ENCODE data around the gene STK24.

Gene STK24

DNA sequence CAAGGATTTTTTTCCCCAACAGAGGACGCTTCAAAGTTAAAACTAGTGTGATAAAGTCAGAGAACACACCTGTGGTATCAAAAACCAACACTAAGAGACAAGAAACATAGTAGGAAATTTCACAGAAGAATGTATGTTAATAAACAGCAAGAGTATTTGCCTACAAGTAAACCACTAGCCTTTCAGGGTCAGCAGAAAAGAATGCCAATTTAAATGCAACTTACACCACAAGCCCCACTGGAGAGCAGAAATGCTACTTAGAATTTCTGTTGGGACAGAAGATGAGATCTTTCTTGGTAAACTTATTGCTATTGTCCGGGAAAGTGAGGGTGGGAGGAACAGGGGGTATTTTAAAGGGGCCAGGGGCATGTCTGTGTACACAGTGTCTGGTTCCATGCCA is 68.6 kb downstream of the STK24 start:
- no peak for DNase-seq

DNA sequence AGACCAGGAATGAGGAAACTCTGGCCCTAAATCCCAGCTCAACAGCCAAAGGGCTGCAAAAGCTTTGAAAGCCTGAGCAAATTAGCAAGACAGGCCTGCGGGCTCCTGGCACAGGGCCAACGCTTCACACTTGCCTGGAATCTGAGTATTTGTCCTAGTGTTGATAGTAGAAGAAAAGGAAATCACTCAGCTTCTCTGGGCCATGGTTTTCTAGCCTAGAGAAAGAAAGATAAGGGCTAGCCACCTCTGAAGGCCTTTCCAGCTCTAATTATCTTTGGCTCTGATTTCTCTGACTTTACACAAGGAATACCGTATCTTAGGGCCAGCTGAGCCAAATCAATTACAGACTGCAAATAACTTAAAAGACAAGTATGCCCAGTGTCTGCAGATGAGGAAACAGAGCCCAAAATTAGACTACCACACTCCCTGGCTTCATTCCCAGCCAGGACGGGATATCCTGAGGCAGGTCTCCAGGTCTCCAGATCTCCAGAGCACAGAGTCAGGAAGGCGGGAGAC is 69.6 kb downstream of the STK24 start:
- DNase-seq = no peak

DNA sequence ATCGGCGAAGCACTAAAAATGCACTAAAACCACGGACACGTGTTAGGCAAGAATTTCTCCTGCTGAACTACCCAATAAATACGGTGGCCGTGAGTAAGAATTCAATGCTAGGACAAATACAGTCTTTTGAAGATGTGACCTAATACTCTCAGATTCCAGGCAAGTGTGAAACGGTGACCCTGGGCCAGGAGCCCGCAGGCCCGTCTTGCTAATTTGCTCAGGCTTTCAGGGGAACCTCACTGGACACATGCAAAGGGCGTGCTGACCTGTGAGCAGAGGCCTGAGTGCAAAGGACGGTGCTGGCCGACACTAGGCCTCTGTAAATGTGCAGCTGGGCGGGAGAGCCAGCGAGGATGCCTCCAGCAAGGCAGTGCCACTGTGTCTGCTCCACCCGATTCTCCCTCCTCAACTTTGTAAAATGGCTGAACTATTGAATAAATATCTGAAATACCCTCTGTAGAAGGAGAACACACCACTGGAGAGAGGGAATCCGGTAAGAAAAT is 70.1 kb downstream of the STK24 start:
- no peak for DNase-seq

DNA sequence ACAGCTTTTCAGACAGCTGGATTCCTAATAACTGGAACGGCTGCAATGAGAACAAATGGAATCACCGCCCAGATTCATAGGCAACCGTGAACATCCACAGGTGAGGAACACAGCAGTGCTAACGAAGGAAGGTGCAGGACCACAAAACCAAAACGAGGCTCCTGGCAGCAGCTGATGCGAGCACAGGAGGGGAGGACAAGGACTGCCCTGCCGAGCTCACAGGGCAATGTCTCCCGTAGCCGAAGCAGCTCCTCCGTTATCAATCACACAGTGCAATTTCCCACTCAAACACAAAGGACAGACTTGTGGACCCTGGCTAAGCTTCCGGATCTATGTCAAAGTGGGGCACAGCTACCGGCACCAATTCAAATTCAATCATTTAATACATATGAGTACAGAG is 70.6 kb downstream of the STK24 start:
- DNase-seq = no peak

DNA sequence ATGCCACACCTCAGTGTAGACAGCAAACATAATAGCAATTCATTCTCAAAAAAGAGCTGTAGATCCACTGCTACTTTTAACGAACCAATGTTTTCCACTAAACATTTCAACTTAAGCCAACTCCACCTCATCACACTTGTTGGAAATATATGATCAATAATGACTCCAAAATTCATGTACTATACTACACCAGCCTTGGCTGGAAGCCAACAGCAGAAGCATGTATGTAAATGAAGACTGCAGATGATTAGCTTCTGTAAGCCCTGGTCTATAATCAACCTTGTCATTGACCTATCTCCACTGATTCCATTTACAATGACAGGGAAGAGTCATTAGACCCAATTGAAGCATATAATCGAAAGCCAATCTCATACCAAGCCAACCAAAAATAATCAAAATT is 71.7 kb downstream of the STK24 start:
- DNase-seq = no peak

DNA sequence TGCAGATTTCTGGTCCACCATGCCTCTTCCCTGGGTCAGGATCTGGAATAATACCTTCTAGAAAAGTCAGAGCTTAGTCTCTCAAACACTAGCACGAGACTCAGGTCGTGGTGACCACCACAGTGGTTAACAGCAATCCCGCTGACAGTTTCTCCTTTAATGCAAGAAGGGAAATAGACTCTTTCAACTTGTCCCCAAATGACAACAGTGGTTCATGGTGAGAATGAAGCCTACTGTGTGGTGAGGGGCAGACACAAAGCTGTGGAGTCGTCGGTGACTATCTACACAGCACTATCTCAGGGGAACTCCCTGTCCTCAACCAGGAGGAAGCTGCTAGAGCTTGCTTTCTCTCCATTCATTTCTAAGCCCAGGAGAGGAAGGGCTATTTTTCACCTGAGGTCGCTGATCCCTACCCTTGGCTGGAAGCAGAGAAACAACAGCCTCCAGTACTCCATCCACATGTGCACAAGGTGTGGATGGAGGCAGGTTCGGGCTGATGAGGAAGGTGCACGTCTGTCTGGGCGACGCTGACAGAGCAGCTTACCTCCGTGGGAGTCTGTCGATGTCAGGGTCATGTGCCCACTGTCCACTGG is 72.4 kb downstream of the STK24 start:
- peak; percentile 35 for DNase-seq

DNA sequence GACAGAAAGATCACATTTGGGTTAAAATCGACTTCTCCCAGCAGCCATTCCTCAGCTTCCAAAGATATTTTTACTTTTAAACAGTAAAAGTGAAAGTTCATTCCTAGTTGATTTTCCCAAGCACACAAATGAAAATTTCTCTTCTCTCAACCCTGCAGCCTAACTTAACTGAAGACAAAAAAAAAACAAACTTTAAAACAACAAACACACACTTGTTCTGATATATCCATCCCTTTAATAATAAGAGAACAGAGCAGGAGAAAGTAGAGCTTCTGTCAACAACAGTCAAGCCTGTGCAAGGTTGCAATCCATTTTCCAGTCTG is 72.9 kb downstream of the STK24 start:
- DNase-seq = no peak

DNA sequence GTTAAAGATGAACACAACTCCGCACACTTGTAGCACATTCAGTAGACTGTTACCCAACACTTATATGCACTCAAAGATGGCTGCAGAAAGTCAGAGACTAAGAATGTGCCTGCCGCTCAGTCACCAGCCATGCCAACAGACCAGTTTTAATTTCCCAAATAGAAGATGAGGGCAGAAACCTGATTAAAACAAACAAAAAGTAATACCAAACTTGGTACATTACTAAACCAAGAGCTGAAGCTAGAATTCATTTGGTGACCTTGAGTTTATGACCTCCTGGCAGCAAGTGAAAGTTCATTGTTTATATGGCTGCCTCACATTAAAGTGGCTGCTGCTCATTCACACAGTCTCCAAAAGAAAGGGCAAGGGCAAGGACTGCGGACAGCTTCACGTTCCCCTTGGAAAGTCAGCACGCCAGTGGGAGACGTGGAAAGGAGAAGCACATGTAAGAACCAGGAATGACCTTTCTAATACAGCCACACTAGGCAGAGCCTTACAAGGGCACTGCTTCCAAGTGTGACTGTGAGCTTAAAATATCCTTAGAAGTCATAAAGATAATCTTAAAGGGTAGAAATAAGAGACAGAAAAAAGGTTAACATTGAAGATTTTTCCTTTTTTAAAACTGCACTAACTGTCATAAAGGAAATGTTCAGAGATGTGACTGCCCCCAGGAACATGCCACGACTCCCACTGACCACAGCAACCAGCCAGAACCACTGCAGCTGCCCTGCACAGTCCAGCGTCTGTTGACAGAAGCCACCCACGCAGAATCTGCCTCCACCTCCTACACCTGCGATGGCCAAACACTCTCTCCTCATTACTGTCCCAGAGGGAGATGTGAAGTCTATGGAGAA is 73.5 kb downstream of the STK24 start:
- no peak for DNase-seq

DNA sequence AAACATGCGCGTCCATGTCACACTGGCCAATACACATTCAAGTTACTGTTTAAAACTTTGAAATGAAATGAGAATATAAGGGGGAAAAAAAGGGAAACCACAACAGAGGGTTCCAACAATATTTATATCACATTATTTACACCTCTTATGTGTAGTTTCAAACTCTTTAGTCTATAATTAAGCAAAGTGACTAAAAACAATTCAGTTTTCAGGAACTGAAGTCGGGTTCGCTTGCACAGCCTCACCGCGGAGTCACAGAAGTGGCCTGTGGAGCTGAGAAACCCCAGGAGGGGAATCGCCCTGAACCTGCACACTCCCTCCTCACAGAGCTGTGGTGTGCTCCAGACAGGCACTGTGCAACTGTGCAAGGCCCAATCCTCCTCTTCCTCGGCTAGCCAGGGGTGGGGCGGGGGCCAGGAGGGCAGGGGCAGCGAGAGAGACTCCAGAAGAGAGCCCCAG is 75.9 kb downstream of the STK24 start:
- peak; percentile 34 for DNase-seq

DNA sequence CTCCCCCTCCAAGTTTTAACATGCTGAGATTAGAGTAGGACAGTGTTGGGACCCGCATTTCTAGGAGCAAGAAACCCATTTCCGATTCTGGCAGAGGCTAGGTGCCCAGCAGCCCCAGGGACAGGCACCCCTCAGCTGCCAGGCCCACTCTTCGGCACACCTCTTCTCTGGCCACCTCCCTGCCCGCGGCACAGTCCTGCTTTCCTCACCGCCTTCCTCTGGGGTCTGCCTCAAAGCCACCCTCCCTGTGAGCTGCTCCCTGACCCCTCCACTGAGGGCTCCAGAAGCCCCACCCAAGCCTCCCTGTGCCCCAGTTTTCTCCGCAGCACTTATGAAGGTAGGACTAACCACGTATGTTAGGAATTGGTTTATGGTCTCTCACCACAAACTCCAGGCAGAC is 79.9 kb downstream of the STK24 start:
- DNase-seq = no peak

DNA sequence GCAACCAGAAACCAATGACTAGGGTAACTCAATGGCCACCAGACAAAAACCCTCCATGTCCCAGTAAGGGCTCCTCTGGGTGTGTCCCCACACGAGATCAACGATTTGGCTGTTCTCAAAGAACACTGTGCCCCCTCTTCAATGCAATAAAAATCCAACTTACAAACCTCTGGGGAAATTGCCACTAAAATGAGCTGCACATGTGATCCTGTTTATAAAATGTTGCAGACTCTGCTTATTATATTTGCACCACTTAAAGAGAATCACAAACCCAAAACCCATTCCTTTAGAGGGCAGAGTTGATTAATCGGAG is 80.5 kb downstream of the STK24 start:
- no peak for DNase-seq

DNA sequence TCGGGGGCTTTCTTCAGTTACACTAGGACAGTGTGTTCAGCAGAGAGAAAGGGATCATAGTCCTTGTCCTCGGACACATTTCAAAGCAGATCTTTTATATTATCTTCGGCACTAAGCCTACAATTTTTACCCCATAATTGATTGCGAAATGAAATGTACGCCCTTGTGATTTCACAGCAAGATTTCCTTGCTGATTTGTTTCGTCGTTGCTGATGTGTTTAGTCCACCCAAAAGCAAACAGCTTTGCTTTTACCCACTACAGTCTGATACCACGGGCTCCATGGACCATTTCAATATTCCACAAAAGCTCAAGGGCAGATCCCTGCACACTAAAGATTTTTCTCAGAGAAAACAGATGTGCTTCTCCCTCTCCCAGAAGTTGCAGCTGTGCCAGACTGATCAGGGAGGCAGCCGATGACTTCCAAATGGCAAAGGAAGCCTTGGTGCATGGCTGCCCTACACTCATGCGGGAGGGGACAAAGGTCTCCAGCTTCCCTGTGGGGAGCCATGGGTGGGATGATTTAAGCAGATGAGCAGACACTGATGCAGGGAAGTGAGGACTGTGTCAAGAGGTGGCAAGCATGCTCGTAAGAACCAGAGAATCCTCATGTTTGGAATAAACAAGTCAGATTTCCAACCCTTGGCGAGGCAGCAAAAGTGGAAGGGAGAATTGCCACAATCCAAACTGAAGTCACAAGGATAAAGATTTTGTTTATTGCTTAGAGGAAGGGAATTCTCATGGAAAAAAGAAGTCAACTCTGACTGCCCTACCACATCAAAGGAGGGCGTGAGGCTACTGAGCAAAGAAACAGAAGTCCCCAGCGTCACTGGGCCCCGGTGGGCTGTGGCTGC is 81.1 kb downstream of the STK24 start:
- DNase-seq = no peak

DNA sequence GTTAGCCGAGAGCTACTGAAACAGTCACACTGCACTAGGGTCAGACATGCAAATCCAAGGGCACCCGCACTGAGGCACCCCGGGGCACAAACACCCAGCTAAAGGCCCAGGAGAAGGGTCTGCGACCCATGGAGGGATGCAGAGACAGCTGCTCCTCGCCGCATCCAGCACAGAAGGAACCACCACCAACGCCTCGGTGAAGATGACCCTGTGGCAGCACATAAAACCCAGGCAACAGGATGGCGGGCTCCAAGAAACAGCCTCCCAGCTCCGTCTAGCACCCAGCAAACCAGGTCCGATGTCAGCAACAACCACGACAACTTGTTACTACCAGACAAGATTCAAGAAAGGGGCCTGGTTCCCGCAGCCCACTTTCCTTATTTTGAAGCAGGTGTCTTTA is 82.1 kb downstream of the STK24 start:
- DNase-seq = no peak

DNA sequence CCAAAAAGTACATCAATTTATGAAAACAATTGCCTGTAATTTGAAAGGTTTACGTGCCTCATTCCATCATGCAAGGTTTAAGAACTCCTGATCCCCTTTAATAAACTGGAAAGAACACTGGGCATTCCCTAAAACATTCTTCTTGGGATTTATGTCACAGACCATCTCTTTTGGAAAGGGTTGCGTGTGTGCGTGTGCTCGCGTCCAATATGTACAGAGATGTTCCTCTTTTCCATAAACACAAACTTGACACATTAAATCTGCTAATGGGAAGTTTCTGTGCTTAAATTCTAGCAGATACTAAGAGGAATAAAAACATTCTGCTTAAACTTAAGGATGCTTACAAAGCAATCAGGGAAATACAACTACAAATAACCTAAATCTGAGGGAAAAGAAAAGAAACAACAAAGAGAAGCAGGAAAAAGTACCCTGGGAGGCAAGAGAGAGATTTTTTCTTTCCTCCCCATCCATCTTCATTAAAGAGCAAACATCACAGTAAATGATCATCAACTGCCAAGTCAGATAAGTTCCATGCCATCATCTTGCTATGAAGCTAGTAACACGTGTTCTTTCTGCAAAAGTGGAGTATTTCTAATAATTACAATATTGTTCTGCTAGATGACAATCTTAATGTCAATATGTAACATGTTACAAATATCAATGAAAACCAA is 83.7 kb downstream of the STK24 start:
- no peak for DNase-seq

DNA sequence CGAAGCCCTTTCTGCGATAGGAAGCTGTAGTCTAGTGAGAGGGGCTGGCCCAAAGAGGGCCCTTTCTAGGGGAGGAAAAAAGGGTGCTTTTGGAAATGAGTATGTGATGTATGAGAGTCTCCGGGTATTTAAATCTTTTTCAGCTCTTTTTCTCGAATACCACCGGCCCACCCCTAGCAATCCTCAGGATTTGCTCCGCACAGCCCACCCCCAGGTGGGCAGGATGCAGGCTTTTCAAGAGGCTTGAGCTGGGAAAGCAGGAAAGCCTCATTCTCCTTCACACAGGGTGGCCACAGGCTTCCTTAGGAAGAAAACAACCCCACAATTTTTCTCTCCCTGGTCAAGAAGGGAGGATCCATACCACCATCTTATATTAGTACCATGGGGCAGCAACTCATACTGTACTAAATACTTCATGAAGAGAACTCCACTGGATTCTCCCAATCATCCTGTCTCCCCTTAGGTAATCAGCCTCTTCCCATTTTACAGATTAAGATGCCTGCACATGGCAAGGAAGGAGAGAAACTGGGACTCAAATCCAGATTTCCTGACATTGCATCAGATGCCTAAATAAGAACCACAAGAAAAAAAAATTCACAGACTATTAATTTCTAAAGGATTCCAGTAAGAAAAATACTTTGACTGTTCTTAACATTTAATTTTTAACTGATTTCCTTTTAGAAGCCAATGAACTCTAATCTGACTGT is 84.4 kb downstream of the STK24 start:
- DNase-seq = no peak

DNA sequence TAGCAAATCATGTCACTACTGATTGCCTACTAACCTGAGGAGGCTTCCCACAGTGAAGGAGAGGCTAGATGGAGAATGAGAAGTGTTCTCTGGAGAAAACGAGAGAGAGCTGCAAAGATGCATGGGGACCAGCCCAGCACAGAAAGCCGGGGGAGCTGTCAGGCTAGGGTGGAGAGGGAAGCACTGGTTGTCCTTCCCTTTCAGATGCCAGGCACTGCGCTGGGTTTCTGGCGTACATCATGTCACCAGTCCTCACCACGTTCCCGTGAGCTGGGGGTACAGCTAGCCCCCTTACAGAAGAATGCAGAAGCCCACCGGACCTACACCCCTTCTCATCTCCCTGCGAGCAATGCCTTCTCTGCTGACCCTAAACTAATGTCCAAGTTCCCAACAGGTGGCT is 86.0 kb downstream of the STK24 start:
- DNase-seq = no peak

DNA sequence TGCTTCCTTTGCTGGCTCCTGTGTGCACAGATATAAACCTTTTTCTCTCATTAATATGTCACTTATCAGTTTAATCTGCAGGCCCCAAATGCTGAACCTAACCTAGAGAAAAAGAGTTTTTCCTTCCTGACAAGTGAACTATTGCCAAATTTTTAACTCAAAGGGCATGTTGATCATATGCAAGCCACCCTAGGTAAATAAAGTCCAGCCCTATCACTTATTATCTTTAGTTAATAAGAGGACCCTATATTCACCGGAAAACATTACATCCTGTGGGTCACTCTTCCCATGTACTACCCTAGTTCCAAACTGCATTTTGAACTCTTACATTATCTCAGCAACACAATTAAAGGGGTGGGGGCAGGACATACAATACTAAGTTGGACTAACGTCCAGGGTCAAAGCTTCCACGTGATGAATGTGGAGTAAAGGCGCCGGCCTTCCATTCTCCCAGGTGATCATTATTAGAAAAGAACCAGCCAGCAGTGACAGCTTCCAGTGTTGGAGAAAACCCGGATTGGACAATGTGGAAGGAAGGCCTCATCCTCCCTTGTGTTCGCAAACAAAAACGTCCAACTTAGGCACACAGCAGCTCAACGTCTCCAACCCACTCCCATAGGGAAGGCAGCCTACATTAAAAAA is 86.6 kb downstream of the STK24 start:
- no peak for DNase-seq

DNA sequence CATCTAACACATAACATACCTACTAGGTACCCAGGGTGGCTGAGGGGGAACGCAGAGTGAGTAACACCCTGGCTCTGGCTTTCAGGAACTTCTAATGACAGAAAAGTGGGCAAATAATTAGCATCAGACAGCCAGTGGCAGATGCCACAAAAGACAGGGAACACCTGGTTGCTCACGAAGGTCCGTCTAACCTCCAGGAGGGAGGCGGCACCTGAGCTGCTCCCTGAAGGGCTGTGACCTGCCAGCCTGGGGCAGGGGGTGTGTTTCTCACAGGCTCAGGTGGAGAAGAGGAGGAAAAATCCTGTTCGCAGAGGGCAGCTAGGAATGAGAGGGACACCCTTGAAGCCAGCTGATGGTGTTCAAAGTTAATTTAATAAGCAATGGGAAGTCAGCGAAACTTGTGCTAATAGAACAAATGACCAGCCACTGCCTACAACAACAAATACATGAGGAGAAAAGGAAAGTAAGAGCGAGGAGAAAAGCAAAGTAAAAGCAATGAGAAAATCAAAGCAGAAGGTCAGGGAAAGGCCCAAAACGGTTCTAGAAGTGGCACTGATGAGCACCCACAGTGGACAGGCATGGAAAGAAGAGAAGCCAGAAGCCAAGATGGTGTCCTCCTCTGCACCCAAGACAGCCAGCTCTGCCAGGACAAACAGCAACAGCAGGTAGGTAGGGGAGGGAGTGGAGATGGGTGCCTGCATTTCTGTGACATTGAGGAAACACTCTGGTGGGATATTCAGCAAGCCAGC is 87.3 kb downstream of the STK24 start:
- DNase-seq = no peak

DNA sequence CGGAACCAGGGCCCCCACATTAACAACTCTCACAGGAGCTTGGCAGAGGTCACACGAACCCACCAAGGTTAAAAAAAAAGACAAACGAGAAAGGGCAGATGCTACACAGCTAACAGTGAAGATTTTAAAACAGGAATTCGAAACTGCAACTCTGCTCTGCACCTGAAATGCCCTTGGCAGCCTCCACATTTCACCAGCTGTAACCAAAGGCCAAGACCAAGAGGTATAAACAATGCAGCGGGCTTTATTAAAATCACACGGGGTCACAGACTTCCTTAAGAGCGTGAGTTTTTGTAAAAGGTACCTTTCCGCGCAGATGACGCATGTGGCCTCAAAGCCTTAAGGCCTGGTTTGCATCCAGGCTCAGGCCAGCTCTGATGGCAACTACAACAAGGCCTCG is 88.2 kb downstream of the STK24 start:
- DNase-seq = no peak

DNA sequence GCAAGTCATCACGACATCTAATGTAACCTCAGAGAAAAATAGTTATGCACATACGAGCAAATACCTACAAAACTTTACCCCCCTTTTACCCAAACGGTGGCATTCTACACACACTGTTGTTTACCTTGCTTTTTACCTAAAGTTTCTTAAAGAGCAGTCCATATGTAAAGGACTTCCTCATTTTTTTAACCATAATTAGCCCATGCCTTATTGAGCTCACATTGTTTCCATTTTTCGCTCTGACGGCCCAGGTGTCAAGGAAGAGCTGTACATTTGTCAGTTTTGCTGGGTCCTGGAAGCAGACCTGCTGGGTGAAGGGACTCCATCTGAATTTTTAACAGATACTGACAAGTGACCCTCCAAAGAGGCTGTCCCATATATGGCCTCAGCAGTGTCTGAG is 89.4 kb downstream of the STK24 start:
- DNase-seq = no peak

DNA sequence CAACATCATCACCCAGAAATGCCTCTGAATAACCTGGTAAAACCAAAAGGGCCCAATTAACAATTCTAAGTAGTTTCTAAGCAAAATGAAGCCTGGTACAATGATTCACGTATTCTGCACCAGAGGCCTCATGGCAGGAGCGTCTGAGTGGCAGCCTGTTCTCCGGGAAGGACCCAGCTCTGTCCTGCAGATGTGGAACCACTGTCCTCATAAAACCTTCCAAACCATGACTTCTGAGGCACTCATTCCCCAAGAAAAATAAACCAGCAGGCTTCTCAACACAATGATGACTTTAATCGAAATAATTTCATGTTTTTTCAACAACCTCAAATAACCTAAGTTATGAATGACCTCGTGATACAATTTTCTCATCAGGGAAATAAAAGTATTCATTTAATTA is 89.9 kb downstream of the STK24 start:
- no peak for DNase-seq
